ENCODE measurements around the gene DICER1.

Gene DICER1

DNA sequence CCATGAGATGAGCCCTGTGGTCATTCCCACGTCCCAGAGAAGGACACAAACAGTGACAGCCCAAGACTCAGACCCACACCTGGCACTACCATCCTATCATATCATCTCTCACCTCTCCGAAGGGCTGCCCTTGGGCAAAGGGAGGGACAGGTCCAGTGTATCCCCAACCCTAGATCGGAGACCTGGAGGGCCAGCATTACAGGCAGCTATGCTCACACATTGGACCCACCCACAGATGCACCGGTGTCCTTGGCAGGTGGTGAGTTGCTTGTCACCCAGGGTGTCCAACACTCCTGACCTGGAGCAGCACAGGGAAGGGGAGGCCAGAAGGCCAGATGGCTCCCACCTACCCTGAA is 117.4 kb downstream of the DICER1 start:
- H3K4me3 ChIP-seq (ENCODE audit: low read depth, low read length): no peak overlapping the region
- TF ChIP-seq, protein P1, sequence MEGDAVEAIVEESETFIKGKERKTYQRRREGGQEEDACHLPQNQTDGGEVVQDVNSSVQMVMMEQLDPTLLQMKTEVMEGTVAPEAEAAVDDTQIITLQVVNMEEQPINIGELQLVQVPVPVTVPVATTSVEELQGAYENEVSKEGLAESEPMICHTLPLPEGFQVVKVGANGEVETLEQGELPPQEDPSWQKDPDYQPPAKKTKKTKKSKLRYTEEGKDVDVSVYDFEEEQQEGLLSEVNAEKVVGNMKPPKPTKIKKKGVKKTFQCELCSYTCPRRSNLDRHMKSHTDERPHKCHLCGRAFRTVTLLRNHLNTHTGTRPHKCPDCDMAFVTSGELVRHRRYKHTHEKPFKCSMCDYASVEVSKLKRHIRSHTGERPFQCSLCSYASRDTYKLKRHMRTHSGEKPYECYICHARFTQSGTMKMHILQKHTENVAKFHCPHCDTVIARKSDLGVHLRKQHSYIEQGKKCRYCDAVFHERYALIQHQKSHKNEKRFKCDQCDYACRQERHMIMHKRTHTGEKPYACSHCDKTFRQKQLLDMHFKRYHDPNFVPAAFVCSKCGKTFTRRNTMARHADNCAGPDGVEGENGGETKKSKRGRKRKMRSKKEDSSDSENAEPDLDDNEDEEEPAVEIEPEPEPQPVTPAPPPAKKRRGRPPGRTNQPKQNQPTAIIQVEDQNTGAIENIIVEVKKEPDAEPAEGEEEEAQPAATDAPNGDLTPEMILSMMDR (conservative IDR thresholded peaks at IDR 0.05; ENCODE audit: low read depth, low read length): no peak

DNA sequence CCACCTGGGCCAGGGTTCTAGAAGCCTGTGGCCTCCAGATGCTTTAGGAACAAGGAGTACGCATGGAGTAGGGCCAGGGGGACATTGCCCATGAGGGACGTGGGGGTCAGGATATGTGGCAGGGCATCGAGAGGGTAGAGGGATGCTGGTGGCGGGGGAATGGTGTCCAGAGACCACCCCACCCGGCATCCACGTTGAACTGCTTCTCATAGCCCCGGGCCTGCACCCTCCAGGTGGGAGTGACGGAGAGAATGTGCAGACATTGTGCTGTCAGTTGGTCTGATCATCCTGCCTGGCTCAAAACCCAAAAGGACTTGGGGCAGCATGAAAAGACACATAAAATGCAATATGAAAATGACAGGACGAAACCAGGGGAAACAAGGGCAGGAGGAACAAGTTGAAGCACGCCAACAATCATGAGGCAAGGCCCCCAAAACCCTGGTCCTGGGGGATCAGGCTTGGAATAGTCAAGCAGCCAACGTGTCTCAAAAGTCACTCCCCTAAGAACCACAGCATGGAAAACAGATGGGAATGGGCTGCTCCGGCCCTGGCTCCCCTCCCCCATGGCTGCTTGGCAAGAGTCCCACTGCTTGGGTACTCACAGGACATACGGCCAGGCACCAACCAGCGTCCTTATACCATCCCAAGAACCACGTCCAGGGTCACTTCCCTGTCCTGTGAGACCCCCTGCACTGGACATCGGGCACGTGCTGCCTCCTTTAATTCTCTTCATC is 117.9 kb downstream of the DICER1 start:
- TF ChIP-seq, protein P1 (conservative IDR thresholded peaks at IDR 0.05; ENCODE audit: low read depth, low read length): no peak
- DNase-seq (ENCODE audit: low read depth): no peak
- no peak overlapping the region for H3K4me3 ChIP-seq (ENCODE audit: low read depth, low read length)

More for the DNA sequence above, 117.4 kb downstream of the DICER1 start:
- DNase-seq (ENCODE audit: low read depth): no peak

DNA sequence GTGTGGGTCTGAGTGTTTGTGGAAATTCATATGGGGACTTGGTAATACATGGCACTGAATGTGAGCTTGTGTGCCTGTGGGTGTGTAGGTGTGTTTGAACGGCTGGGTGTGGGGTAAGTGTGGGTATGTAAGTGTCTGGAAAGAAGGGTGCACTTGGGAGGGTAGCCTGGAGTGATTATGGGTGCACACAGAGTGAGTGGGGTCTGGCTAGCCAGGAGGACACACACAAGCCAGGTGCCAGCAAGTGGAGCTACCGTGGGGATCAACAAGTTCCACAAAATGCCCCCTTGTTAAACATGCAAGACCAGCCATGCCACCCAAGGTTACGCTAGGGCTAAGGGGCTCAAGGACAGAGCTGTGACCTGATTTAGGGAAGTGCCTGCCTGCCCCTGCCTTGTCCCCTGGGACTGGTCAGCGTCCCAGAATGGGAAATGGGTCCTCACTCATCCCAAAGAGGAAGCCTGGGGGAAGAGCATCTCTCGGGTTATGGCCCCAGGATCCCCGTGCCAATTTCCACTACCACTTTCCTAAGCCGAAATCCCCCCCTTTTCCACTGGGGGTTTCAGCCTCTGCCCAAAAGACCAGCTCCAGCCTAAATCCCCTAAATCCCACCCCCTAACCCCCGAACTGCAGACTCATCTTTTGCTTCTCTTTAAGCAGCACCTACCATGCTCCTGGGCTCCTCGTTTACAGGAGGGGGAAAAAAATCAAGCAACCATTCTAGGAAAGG is 118.6 kb downstream of the DICER1 start:
- TF ChIP-seq, protein P1 (conservative IDR thresholded peaks at IDR 0.05; ENCODE audit: low read depth, low read length): no peak
- no peak overlapping the region for H3K4me3 ChIP-seq (ENCODE audit: low read depth, low read length)
- no peak for DNase-seq (ENCODE audit: low read depth)

DNA sequence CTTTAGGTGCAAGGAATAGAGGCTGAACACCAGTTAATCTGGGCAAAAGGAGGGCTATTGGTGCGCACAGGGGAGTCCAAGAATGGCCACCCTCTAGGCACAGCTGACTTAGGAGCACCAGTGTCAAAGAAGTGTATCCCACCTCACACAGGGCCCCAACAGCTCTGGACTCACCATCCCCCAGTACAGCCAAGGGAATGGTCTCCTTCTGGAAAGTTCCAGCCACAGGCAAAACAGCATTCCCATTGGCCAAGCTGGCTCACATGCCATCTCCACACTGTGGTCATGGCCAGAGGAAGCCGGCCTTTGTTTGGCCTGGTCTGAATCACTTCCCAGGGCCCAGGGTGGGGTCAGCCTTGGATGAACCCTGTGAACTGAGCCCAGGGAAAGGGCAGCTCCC is 120.1 kb downstream of the DICER1 start:
- H3K4me3 ChIP-seq (ENCODE audit: low read depth, low read length): no peak overlapping the region
- no peak for DNase-seq (ENCODE audit: low read depth)
- TF ChIP-seq, protein P1 (conservative IDR thresholded peaks at IDR 0.05; ENCODE audit: low read depth, low read length): no peak

Data from choroid plexus epithelial cell (primary cell).